Tibial artery (tissue), 4 donors: ENCODE data around the gene ZNF155.

Experiments
- DNase-seq, 2 donors: peaks; one replicate each; pipeline ENCODE4 v3.0.0-alpha.2; 2019
- H3K27ac ChIP-seq, 2 donors: fragments of 200-600 bp; sonication (generic) in 1 of 2; 1 replicate in 1 of 2; 2 replicates in 1 of 2; pipeline ENCODE4 v1.5.1; 2018 to 2019; ENCODE audit warnings: mild to moderate bottlenecking in 1 of 2
- H3K27me3 ChIP-seq, 2 donors: fragments of 200-600 bp; sonication (generic) in 1 of 2; one replicate each; pipeline versions ENCODE4 v1.5.1 to v1.6.0; 2016 to 2019
- H3K36me3 ChIP-seq, 3 donors: fragments of 200-600 bp; sonication (generic) in 2 of 3; one replicate each; pipeline ENCODE4 v1.5.1; 2016 to 2019; ENCODE audit warnings: mild to moderate bottlenecking in 2 of 3
- H3K4me1 ChIP-seq, 4 donors: fragments of 200-600 bp; sonication (generic) in 2 of 4; 1 replicate in 3 of 4; 2 replicates in 1 of 4; pipeline ENCODE4 v1.5.1; 2016 to 2019
- H3K4me3 ChIP-seq, 2 donors: fragments of 200-600 bp; sonication (generic) in 1 of 2; 1 replicate in 1 of 2; 2 replicates in 1 of 2; pipeline ENCODE4 v1.5.1; 2018 to 2019; ENCODE audit warnings: mild to moderate bottlenecking in 2 of 2
- H3K9me3 ChIP-seq, 3 donors: fragments of 200-600 bp; sonication (generic) in 1 of 3; one replicate each; pipeline ENCODE4 v1.5.1; 2016 to 2019
- intact Hi-C: fragments of 100-400 bp; cut with DNase I; formaldehyde crosslinking; loops from one replicate; pipeline ENCODE4 v1.15.0; 2023; ENCODE audit warnings: low total_unique reads
- TF ChIP-seq, protein P1 (sequence below), 2 experiments: fragments of 200-600 bp in 1 of 2; fragments of 450-650 bp in 1 of 2; IDR thresholded peaks; one replicate each; pipeline ENCODE4 v1.5.1; 2017 to 2019; ENCODE audit warnings: antibody characterized with exemption in 2 of 2, mild to moderate bottlenecking in 1 of 2, moderate library complexity in 1 of 2

ZNF155 gene

GRCh38 chr19:43997631-43998290 is 13.8 kb downstream of the ZNF155 start:
- intact Hi-C loops: no loop called here
- H3K27me3 ChIP-seq: no peaks in the 10 kb centered on the region
- no peak for DNase-seq
- TF ChIP-seq, protein P1, sequence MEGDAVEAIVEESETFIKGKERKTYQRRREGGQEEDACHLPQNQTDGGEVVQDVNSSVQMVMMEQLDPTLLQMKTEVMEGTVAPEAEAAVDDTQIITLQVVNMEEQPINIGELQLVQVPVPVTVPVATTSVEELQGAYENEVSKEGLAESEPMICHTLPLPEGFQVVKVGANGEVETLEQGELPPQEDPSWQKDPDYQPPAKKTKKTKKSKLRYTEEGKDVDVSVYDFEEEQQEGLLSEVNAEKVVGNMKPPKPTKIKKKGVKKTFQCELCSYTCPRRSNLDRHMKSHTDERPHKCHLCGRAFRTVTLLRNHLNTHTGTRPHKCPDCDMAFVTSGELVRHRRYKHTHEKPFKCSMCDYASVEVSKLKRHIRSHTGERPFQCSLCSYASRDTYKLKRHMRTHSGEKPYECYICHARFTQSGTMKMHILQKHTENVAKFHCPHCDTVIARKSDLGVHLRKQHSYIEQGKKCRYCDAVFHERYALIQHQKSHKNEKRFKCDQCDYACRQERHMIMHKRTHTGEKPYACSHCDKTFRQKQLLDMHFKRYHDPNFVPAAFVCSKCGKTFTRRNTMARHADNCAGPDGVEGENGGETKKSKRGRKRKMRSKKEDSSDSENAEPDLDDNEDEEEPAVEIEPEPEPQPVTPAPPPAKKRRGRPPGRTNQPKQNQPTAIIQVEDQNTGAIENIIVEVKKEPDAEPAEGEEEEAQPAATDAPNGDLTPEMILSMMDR (IDR thresholded peaks at IDR 0.05): no peak
- H3K36me3 ChIP-seq: peaks cover 50 to 52% (median 52%) of the 10 kb centered on the region in 3 donors
- peaks cover 0 to 6% (median 3%) of the 10 kb centered on the region in 4 donors for H3K4me1 ChIP-seq
- H3K9me3 ChIP-seq: peaks cover 0 to 62% (median 30%) of the 10 kb centered on the region in 3 donors
- H3K27ac ChIP-seq: no peak overlapping the region
- no peak overlapping the region for H3K4me3 ChIP-seq

DNA sequence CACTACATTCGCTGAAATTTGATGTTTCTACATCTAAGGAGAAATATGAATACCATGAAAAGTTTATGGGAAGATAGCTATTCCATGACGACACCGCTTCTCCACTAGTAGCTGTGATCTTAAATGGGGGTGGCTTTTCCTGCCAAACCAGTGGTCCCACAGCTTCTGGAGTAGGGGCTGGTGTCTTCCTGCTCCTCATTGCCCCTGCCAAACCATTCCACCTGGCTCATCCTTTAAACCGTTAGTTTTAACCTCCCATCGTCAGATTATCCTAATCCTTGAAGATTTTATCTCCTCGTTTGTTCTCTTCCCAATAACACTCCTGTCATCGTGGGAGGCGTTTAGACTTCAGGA is 18.2 kb downstream of the ZNF155 start:
- H3K36me3 ChIP-seq: peaks cover 14 to 25% (median 17%) of the 10 kb centered on the region in 3 donors
- H3K27ac ChIP-seq: peak overlapping the region; percentile 76 to 84
- H3K9me3 ChIP-seq: peaks cover 0 to 25% (median 24%) of the 10 kb centered on the region in 3 donors
- TF ChIP-seq, protein P1 (IDR thresholded peaks at IDR 0.05): no peak
- no peaks in the 10 kb centered on the region for H3K27me3 ChIP-seq
- H3K4me3 ChIP-seq: peak overlapping the region; percentile 67 to 82
- intact Hi-C loops: loop anchor here (10.0 kb wide), 2 partner anchors 53 to 93 kb away; partner anchors contain the start of genes ZNF223 and ZNF224
- H3K4me1 ChIP-seq: peaks cover 0 to 16% (median 9%) of the 10 kb centered on the region in 4 donors
- DNase-seq: no peak

GRCh38 chr19:44002566-44003460 is 18.8 kb downstream of the ZNF155 start, which contains the start of gene ZNF230:
ZNF230 (plus strand) TSS chr19:44002957; CDS start chr19:44007079, 4,122 bp downstream.
- H3K36me3 ChIP-seq: peaks cover 15 to 25% (median 17%) of the 10 kb centered on the region in 3 donors
- TF ChIP-seq, protein P1 (IDR thresholded peaks at IDR 0.05): no peak
- peak within 1 kb of the TSS; percentile 67 to 82 for H3K4me3 ChIP-seq
- H3K9me3 ChIP-seq: peaks cover 0 to 25% (median 22%) of the 10 kb centered on the region in 3 donors
- peaks cover 0 to 16% (median 9%) of the 10 kb centered on the region in 4 donors for H3K4me1 ChIP-seq
- H3K27me3 ChIP-seq: no peaks in the 10 kb centered on the region
- intact Hi-C loops: loop anchor here (10.0 kb wide), 2 partner anchors 52 to 92 kb away; partner anchors contain the start of genes ZNF223 and ZNF224
- peak within 1 kb of the TSS; percentile 76 to 84 for H3K27ac ChIP-seq
- peak; percentile 94 to 95 for DNase-seq

- Histone ChIP-seq H3K4me1 (peaks cover 0 to 16% (median 9%) of the 10 kb centered on the region in 4 donors), H3K4me3 (peak overlapping the region; percentile 67 to 82), H3K27ac (peak overlapping the region; percentile 76 to 84), H3K36me3 (peaks cover 22 to 31% (median 23%) of the 10 kb centered on the region in 3 donors), H3K9me3 (peaks cover 0 to 23% (median 22%) of the 10 kb centered on the region in 3 donors), H3K27me3 (no peaks in the 10 kb centered on the region)
- intact Hi-C loops: loop anchor here (10.0 kb wide), 2 partner anchors 51 to 91 kb away; partner anchors contain the start of genes ZNF223 and ZNF224
- no peak for DNase-seq
- TF ChIP-seq, protein P1 (IDR thresholded peaks at IDR 0.05): no peak
Measured at GRCh38 chr19:44003461-44004009, 19.5 kb downstream of the ZNF155 start.

DNA sequence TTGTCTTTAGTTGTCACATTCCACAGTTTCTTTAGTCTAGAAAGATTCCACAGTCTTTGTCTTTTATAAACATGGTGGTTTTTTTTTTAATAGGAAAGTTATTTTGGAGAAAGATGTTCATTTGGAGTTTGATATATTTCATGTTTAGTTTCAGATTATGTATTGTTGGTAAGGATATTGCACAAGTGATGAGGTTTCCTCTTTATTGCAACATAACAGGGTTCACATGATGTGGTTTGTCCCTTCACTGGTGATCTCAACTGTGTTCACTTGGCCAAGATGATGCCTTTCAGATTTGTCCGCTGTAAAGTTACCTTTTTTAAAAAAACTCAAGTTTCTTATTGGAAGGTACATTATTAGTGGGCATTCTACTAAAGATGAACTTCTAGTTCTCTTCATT is 22.0 kb downstream of the ZNF155 start:
- intact Hi-C loops: loop anchor here (10.0 kb wide), 2 partner anchors 49 to 89 kb away; partner anchors contain the start of genes ZNF223 and ZNF224

More for the DNA sequence above, 22.0 kb downstream of the ZNF155 start:
- no peak overlapping the region for H3K27ac ChIP-seq
- H3K4me1 ChIP-seq: peaks cover 0 to 16% (median 9%) of the 10 kb centered on the region in 4 donors
- peaks cover 47 to 55% (median 47%) of the 10 kb centered on the region in 3 donors for H3K36me3 ChIP-seq
- H3K4me3 ChIP-seq: no peak overlapping the region
- TF ChIP-seq, protein P1 (IDR thresholded peaks at IDR 0.05): no peak
- DNase-seq: no peak
- peaks cover 0 to 44% (median 40%) of the 10 kb centered on the region in 3 donors for H3K9me3 ChIP-seq
- no peaks in the 10 kb centered on the region for H3K27me3 ChIP-seq
